GM18873 (cell line): ENCODE results near the gene CFAP20DC.
"Not testable (repeated sequence)": the region's sequence is repeated elsewhere in the genome, so short reads cannot be mapped to it uniquely, and the experiment has no call there.

ENCODE experiments used
- ATAC-seq: cut with Tn5 transposase; IDR thresholded peaks from one replicate; pipeline ENCODE4 v1.9.1; 2021; ENCODE audit warnings: mild to moderate bottlenecking, moderate library complexity, moderate number of reproducible peaks; ENCODE audit not compliant: unreplicated experiment, low FRiP score

Gene CFAP20DC

DNA sequence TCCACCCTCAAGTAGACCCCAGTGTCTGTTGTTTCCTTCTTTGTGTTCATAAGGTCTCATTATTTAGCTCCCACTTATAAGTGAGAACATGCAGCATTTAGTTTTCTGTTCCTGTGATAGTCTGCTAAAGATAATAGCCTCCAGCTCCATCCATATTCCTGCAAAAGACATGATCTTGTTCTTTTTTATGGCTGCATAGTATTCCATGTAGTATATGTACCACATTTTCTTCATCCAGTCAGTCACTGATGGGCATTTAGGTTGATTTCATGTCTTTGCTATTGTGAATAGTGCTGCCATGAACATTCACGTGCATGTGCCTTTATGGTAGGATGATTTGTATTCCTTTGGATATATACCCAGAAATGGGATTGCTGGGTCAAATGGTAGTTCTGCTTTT, 82.0 kb downstream of the CFAP20DC start:
- ATAC-seq = not testable (repeated sequence)

DNA sequence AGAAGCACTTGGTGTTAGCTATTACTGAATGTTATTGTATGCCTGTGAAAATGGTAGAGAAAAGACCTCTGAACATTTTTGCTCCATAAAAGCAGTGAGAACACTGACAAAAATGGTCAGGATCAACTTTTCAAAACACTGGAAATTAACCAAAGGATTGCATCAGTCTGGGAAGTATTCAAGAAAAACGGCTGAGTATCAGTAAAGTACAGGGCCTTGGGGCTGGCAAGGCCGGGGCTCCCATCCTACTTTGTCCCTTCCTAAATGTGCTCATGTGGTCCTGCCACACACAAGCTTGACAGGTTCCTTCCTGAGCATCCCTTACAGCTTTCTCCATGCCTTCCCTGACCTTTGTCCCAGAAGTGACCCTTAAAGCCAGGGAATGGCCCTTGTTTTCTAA, 84.0 kb downstream of the CFAP20DC start:
- ATAC-seq = no peak

DNA sequence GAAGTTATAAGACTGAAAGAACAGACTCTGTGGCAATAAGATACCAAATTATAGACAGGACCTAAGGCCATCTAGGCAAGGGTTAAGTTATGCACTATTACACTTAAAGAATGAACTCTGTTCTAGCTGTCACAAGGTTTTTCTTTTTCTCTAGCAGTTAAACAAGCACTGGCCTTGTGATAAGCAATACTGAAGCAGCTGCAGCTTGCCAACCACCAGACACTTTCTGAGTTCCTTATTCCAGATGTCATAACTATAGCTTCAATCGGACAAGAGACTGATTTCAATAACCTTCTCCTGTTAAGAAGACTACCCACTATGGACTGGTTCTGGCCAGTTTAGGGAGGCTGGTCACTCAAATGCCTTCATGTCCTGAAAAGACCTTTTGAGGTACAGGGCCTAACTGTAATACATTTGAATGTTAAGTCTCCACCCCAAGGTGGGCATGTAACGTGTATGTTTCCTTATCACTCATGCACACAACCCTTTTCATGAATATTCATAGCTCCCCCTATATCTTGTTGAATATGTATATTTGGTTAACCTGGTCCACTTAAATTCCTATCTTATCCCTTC, 85.8 kb downstream of the CFAP20DC start:
- ATAC-seq = no peak

DNA sequence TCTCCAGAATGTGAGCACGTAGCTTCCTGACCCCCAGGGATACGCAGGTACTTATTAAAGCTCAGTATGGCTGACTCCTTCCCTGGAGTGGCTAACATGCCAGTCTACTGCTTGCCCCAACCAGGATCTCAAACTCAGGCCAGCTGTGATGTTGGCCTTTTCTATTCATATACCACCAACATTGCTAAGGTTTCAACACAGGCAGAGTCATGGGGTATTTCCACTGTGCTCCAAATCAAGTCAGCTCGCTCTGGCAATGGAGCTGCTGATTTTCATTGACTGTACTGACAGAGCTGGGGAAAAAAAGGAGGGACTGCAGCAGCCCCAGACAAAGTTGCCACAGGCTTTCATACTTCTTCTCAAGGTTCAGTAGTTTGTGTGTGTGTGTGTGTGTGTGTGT, 87.0 kb downstream of the CFAP20DC start:
- ATAC-seq = no peak

DNA sequence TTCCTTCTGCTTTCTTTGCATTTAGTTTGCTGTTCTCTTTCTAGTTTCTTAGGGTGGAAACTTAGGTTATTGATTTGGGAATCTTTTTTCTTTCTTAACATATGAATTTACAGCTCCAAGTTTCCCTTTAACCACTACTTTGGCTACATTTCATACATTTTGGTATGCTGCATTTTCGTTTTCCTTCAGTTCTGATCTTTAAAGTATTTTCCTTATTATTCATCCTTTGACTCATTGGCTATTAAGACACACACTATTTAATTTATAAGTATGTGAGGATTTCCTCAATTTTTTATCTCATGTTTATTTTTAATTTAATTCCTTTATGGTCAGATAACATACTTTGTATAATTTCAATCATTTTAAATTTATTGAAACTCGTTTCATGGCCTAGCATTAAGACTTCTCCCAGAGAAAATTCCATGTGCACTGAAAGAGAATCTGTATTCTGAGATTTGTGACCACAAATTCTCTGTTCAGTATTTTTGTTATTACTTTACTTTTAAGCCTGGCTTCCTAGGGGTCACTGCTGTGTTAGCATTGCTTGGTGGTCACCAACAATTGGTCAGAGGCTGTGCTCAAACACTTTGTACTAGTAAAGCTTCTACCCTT, 87.7 kb downstream of the CFAP20DC start:
- no peak for ATAC-seq

DNA sequence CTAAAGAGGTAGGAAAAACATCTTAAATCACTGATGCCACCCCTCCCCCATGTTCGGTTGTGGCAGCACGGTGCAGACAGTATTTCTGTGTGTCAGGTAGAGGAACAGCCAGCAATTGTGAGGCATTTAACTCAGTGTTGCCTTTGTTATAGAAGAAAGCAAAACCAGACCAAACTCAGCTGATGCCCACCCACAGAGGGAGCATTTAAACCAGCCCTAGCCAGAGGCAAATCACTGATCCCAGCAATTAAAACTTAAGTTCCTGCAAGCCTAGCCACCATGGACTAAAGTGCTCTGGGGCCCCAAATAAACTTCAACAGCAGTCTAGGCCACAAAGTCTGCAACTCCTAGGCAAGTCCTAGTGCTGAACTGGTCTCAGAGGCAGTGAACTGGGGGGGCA, 94.5 kb downstream of the CFAP20DC start:
- ATAC-seq = no peak

DNA sequence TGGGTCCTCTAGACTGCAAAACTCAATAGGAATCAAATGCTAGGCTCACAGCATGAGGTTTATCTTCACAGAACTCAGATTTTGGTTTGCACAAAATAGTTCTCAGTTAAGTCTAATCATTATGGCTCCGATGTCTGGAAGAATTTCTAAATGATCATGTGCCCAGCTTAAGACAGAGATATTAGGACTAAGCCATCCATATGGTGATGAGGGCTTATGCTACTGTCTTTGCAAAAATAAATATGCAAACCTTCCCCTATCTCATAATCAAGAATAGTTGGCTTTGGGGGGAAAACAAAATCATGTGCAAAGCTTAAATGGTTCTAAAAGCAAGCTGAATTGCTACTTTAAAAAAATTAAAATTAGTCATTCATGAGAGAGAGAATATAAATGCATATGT, 96.5 kb downstream of the CFAP20DC start:
- ATAC-seq = no peak

DNA sequence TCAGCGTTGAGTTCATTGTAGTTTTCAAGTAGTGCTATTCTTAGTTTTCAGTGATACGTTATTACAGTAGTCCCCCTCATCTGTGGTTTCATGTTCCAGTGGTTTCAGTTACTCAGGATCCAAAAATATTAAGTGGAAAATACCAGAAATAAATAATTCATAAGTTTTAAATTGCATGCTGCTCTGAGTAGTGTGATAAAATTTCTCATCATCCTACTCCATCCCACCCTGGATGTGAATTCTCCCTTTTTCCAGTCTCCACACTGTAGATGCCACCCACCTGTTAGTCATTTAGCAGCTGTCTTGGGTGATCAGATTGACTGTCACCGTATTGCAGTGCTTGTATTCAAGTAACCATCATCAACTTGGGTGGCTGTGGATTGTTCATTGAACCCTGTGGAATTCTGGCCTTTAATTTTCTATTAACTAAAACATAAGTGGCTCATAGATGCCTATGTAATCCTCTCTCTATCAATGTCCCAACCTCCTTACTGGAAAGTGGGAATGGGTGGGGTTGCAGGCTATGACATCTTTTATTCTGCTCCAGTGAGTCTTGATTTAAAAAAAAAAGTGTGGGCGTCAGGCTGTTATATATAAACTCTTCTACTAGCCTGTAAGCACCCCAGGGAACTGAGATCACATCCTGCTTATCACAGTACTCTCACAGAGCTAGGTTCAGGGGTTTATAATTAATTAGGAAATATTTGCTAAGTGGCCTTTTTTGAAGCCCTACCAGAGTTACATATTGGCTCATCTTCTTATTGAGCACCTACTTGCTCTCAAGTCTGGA, 97.5 kb downstream of the CFAP20DC start:
- no peak for ATAC-seq

DNA sequence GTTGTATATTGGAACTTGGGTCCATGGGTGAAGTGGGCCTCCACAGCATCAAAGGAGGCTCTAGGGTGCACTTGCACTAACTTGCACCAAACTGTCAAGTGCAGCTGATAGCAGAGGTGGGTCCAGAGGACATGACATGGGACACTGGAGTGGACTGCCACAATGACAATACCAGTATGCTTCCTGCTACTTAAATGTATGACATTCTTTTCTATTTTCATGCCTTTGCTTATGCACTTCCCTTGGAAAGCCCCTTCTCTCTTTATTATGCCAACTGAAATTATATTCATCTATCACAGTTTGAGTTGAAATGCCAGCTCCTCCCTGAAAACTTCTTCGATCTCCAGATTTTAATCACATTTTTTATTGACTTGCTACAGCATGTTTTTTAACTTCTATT, 101.8 kb downstream of the CFAP20DC start:
- ATAC-seq = no peak

DNA sequence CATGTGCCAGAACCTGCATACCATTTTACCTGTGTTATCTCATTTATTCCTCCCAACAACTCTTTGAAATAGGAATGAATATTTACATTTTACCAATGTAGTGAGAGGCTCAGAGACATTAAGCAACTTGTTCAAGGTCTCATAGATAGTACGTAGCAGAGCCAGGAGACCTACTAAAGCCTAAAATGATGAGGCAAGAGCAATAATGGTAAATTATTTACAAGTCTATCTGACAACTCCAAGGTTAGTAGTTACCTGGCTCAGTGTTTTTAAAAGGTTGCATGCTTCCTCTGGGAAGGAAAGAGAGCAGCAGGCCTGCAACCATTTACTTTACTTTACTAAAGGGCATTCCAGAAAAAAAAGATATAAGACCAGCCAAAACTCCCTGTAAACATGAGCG, 103.0 kb downstream of the CFAP20DC start:
- ATAC-seq = no peak

DNA sequence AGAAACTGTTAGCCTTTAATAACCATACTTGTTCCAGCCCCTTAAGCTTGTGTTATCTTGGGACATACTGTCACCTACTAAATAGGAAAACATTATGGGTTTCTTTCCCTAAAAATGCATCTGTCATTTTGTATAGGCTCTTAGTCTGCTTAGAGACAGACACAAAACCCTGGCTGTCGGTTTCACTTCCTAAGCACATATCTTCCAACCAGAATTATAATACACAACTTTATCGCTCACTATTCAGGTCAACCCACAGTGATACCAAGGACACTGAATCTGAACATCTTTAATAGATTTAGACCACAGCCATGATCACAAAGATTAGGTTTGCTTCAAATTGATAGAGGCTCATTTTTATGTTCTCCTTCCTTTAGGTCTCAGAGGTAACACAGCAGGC, 111.8 kb downstream of the CFAP20DC start:
- no peak for ATAC-seq

DNA sequence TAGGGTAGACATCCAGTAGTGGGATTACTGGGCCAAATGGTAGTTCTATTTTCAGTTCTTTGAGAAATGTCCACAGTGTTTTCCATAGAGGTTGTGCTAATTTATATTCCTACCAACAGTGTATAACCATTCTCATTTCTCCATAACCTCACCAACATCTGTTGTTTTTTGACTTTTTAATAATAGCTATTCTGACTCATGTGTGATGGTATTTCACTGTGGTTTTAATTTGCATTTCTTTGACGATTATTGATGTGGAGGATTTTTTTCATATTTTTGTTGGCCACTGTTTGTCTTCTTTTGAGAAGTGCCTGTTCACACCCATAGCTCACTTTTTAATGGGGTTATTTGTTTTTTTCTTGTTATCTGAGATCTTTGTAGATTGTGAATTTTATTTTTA, 125.2 kb downstream of the CFAP20DC start:
- no peak for ATAC-seq

DNA sequence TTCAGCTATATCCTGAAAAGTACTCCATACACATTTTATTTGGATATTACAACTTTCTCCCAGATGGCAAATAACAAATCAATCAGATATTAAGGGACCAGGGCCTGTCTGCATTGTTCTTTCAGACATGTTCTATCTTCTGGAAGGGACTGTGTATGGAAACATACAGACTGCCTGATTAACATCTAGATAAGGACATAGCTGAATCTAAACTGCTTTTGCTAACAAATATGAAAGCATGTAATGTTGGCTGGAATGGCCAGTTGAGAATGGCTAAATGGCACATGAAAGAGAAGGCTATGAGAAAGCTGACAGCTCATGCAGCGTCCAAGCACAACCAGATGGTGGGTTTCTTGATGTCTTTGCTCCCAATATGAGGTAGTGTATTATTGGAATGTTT, 149.4 kb downstream of the CFAP20DC start:
- no peak for ATAC-seq

DNA sequence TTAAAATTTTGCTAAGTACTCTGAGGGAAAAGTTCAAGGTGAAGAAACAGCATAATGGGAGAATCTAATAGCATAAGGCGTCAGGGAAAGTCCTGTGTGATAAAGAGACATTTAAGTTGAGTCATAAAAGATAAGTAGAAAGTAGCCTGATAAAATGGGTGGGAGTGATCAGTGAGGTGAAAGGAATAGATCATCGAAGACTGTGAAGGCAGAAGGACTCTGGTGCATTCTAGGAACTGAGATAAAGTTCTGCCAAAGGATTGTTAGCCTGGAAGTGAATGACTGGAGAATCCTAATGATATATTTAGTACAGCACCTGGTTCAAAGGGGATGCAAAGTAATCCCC, 149.9 kb downstream of the CFAP20DC start:
- peak; percentile 13 for ATAC-seq

DNA sequence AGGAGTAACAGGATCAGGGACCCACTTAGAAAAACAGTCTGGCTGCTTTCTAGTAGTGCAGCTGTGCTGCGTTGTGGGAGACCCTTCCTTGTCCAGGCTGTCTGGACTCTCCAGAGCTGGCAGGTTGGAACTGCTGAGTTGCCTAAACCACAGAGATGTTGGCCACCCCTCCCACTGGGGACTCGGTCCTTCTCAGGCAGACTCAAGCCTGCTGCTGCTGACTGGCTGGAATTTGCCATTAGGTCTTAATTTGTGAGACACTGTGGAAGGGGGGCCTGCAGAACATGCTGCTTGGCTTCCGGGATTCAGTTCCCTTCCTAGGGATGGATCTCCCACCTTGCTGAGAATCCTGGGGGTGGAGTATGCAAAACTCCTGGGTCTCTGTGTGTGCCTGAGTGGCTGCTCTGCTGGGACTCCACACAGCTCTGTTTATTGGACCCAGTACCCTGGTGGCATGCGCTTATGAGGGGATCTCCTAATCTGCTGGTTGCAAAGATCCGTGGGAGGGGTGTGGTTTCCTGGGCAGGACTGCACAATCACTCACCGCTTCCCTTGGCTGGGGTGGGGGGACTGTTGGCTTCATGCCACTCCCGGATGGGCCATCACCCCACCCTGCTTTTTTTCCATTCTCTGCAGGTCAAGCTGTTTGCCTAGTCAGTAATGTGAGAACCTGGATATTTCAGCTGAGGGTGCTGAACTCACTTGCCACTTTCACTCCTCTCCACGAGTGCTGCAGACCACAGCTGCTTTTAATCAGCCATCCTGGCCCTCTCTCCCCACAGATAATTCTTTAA, 150.5 kb downstream of the CFAP20DC start:
- peak; percentile 76 for ATAC-seq

DNA sequence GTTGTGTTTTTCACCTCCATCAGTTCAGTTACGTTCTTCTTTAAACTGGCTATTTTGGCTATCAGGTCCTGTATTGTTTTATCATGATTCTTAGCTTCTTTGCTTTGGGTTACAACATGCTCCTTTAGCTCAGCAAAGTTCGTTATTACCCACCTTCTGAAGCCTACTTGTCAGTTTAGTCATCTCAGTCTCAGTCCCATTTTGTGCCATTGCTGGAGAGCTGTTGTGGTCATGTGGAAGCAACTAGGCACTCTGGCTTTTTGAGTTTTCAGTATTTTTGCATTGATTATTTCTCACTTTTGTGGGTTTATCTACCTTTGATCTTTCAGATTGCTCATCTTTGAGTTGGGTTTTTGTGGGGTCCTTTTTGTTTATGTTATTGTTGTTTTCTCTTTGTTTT, 151.3 kb downstream of the CFAP20DC start:
- ATAC-seq = no peak

DNA sequence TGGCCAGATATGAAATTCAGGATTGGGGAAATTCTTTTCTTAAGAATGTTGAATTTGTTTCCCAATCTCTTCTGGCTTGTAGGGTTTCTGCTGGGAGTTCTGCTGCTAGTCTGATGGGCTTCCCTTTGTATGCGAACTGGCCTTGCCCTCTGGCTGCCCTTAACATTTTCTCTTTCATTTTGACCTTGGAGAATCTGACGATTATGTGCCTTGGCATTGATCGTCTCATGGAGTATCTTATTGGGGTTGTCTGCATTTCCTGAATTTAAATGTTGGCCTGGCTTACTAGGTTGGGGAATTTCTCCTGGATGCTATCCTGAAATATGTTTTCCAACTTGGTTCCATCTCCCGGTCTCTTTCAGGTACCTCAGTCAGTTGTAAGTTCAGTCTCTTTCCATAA, 152.2 kb downstream of the CFAP20DC start:
- no peak for ATAC-seq

DNA sequence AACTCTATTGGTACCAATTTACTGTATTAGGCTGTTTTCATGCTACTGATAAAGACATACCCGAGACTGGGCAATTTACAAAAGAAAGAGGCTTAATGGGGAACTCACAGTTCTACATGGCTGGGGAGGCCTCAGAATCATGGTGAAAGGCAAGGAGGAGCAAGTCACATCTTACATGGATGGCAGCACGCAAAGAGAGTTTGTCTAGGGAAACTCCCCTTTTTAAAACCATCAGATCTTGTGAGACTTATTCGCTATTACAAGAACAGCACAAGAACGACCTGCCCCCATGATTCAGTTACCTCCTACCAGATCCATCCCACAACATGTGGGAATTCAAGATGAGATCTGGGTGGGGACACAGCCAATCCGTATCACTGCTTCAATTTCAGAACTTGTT, 154.1 kb downstream of the CFAP20DC start:
- not testable (repeated sequence) for ATAC-seq

DNA sequence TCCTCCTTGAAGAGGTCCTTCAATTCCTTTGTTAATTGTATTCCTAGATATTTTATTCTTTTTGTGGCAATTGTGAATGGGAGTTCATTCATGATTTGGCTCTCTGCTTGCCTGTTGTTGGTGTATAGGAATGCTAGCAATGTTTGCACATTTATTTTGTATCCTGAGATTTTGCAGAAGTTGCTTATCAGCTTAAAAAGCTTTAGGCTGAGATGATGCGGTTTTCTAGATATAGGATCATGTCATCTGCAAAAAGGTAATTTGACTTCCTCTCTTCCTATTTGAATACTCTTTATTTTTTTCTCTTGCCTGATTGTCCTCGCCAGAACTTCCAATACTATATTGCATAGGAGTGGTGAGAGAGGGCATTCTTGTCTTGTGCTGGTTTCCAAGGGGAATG, 157.3 kb downstream of the CFAP20DC start:
- not testable (repeated sequence) for ATAC-seq

DNA sequence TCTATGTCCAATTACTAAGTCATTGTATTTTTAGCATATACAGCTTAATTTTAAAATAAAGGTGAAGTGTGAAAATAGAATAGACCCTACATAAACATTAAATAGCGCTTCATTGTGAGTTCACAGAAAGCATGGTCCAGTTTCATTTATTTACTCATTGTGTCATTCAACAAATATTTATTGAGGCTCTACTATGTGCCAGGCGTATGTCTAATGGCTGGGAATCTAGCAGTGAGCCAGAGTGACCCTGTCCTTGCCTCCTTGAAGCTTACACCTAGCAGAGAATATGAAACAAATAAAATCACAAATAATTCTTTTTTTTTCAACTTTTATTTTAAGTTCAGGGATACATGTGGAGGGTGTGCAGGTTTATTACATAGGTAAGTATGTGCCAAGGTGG, 161.7 kb downstream of the CFAP20DC start:
- ATAC-seq = no peak

DNA sequence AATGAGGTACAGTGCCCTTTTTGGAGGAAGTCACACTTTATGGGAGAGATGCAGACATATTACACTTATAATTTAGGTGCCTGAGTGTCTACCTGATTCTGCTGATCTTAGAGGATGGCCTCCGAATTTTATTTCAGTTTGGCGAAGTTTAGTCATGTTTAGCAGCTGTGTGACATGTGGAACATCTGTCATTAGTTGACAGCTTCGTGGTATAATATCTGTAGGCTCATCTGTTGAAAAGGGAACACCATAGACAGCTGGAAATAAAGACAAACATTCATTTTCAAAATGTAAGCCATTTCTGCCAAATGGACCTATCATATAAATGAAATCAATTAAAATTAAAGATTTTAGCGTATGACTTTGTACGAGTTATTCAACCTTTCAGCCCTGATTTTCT, 165.4 kb downstream of the CFAP20DC start:
- no peak for ATAC-seq
